HEK293T (cell line): Measurements from ENCODE around the gene TMBIM6.

Experiments used
- CTCF ChIA-PET: fragments of 350-600 bp; formaldehyde crosslinking; extraction: SDS; loops from one replicate; lab custom pipeline; 2021; ENCODE audit warnings: antibody characterized with exemption, inconsistent platforms; lab: Yijun Ruan, JAX
- POLR2A ChIA-PET: fragments of 350-600 bp; formaldehyde crosslinking; extraction: SDS; loops from one replicate; lab custom pipeline; 2020; ENCODE audit warnings: antibody characterized with exemption, inconsistent platforms; lab: Yijun Ruan, JAX
- DNase-seq: peaks from one replicate; pipeline ENCODE4 v3.0.0; 2012; ENCODE audit warnings: mixed read lengths; ENCODE audit errors: extremely low spot score
- ARNT ChIP-seq: fragments of 450-650 bp; IDR thresholded peaks from 2 replicates; pipeline ENCODE4 v1.6.1; 2017; ENCODE audit warnings: mild to moderate bottlenecking
- BHLHE40 ChIP-seq: fragments of 450-650 bp; IDR thresholded peaks from 2 replicates; pipeline ENCODE4 v1.6.1; 2016; ENCODE audit warnings: mild to moderate bottlenecking, moderate library complexity, borderline replicate concordance
- CTBP1 ChIP-seq: fragments of 450-650 bp; IDR thresholded peaks from 2 replicates; pipeline ENCODE4 v1.6.1; 2016; ENCODE audit warnings: borderline replicate concordance
- ELF4 ChIP-seq: fragments of 450-650 bp; IDR thresholded peaks from 2 replicates; pipeline ENCODE4 v1.6.1; 2017; ENCODE audit warnings: antibody characterized with exemption
- FOXA1 ChIP-seq: fragments of 450-650 bp; IDR thresholded peaks from 2 replicates; pipeline ENCODE4 v1.6.1; 2016; ENCODE audit warnings: mild to moderate bottlenecking
- FOXK2 ChIP-seq: fragments of 450-650 bp; IDR thresholded peaks from 2 replicates; pipeline ENCODE4 v1.6.1; 2016; ENCODE audit warnings: mild to moderate bottlenecking
- FOXM1 ChIP-seq: fragments of 450-650 bp; IDR thresholded peaks from 2 replicates; pipeline ENCODE4 v1.6.1; 2017; ENCODE audit warnings: mild to moderate bottlenecking, borderline replicate concordance
- HDGF ChIP-seq: fragments of 450-650 bp; IDR thresholded peaks from 2 replicates; pipeline ENCODE4 v1.6.1; 2017; ENCODE audit warnings: antibody characterized with exemption, borderline replicate concordance
- L3MBTL2 ChIP-seq: fragments of 450-650 bp; conservative IDR thresholded peaks from 2 replicates; pipeline ENCODE4 v1.6.1; 2016; ENCODE audit warnings: mild to moderate bottlenecking
- LEF1 ChIP-seq: fragments of 450-650 bp; IDR thresholded peaks from 2 replicates; pipeline ENCODE4 v1.6.1; 2017; ENCODE audit warnings: mild to moderate bottlenecking, borderline replicate concordance
- NFRKB ChIP-seq: fragments of 450-650 bp; IDR thresholded peaks from 2 replicates; pipeline ENCODE4 v1.6.1; 2016; ENCODE audit warnings: mild to moderate bottlenecking, moderate library complexity
- SP1 ChIP-seq: fragments of 450-650 bp; IDR thresholded peaks from 2 replicates; pipeline ENCODE4 v1.6.1; 2017
- SUZ12 ChIP-seq: fragments of 450-650 bp; IDR thresholded peaks from 2 replicates; pipeline ENCODE4 v1.6.1; 2016; ENCODE audit warnings: mild to moderate bottlenecking
- TARDBP ChIP-seq: fragments of 450-650 bp; IDR thresholded peaks from 2 replicates; pipeline ENCODE4 v1.6.1; 2016
- ZNF384 ChIP-seq: fragments of 450-650 bp; IDR thresholded peaks from 2 replicates; pipeline ENCODE4 v1.6.1; 2016
- TF ChIP-seq, protein P1 (sequence below): fragments of 450-650 bp; IDR thresholded peaks from 2 replicates; pipeline ENCODE4 v1.6.1; 2016

Gene TMBIM6

DNA sequence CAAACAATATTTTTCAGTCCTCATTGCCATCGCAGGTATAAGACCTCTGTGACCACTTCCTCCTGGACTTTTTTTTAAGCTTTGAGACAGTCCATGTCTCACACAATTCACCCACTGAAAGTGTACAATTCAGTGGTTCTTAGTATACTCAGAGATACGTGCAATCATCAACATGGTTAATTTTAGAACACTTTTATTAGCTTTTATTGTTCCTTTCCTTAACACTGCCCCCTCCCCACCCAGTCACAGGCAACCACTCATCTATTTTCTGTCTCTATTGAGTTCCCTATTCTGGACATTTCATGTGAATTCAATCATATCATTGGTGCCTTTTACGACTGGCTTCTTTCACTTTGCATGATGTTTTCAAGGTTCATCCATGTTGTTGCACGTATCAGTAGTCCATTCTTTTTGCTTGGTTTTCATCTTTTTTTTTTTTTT lies 70.6 kb downstream of the TMBIM6 start:
- CTCF ChIA-PET, result no interaction called here
- no peak for TF ChIP-seq TARDBP
- no peak for TF ChIP-seq SUZ12
- no peak for TF ChIP-seq LEF1
- TF ChIP-seq BHLHE40, result no peak
- TF ChIP-seq ELF4, result no peak
- no peak for TF ChIP-seq ZNF384
- POLR2A ChIA-PET, result interaction anchor here (1.2 kb wide), 1 partner anchor 32 kb away, joined by 3 read pairs; the partner anchor contains the start of gene BCDIN3D
- DNase-seq, result no peak

GRCh38 chr12:49813131-49813530 lies 71.8 kb downstream of the TMBIM6 start:
- ChIA-PET POLR2A (no interaction called here), CTCF (no interaction called here)
- no peak for DNase-seq
- no peak for TF ChIP-seq BHLHE40
- TF ChIP-seq, protein P1, sequence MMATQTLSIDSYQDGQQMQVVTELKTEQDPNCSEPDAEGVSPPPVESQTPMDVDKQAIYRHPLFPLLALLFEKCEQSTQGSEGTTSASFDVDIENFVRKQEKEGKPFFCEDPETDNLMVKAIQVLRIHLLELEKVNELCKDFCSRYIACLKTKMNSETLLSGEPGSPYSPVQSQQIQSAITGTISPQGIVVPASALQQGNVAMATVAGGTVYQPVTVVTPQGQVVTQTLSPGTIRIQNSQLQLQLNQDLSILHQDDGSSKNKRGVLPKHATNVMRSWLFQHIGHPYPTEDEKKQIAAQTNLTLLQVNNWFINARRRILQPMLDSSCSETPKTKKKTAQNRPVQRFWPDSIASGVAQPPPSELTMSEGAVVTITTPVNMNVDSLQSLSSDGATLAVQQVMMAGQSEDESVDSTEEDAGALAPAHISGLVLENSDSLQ, result no peak
- TF ChIP-seq FOXK2, result no peak
- TF ChIP-seq NFRKB, result no peak
- TF ChIP-seq FOXM1, result no peak
- no peak for TF ChIP-seq ARNT
- no peak for TF ChIP-seq LEF1
- TF ChIP-seq HDGF, result no peak
- TF ChIP-seq ELF4, result no peak
- no peak for TF ChIP-seq CTBP1
- no peak for TF ChIP-seq TARDBP
- TF ChIP-seq ZNF384, result no peak
- no peak for TF ChIP-seq L3MBTL2
- TF ChIP-seq SP1, result no peak
- no peak for TF ChIP-seq FOXA1
